NCI-H1417 (cell line): ENCODE data around the gene CIRBP.
A peak's percentile ranks its signal among the peaks of the same experiment; 100 is the strongest.

Experiments used
- DNase-seq, 3 experiments: peaks; one replicate each; lab custom pipeline; 2025; lab: John Stamatoyannopoulos, UW

CIRBP gene

DNA sequence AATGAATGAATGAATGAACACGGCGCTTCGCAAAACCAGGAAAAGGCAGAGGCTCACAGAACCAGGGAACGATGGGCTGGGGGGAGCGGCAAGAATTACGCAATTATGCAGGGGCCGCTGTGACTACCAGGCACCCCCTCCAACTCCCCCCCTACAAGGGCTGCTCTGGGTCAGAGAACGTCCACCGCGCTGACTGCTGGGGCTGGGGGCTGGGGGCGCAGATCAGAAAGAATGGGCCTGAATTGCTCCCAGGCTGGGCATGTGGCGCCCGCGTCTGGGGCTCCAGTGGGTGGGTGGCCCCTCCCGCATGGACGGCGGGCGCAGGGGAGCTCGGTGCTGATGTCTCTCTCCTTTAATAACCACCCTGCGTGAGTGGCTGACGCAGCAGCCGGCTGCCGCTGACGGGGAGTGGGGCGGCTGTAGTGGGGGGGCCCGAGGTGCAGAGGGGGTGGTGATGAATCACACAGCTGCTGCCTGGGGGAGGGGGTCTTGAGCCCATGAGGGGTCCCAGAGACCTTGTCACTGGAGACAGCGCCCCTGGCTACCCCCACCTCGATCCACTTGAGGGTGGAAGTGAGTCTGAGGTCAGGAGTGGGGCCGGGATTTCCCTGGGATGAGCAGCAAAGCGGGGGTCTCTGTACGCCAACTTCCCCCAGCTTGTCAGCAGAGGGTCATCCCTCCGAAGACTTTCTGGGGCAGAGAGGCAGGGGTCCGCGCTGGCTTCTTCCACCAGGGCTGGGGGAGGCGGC, 1.5 kb upstream of the CIRBP start:
- peak in 2 of 3 experiments; percentile 72 to 75 for DNase-seq

DNA sequence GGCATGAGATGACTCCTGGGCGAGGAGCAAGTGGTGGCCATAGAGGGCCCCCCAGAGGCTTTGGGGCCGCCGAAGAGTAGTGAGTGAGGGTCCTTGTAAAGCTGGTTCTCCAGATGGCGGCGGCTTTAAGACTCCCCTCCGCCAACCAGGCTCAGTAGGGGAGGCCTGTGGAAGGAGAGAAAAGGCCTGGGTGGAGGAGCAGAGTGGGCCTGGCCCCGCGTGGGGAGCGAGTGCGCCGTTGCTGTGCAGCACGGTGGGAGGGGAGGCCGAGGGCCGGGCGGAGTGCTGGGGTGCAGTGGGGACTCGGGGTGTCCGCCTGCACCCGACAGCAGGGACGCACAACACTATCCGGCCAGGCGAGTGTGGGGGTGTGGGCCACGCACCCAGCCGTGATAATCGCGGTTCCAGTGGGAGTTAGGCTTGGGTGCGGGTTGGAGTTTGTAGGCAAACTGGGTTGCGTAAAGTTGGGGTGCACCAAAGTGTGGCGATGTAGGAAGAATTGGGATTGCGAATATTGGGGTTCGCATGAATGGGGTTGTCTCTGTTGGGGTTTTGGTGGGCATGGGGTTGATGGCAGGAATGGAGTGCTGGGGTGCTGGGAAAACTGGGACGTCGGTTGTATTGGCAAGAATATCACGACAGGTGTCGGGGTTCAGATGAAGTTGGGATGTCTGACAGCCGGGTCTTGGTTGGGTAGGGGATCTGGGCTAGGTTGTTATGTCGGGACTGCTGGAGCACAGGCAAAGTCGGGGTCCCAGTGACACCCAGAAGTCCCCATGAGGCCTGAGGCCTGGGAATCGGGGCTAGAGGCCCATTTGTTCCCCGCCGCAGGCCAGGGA, 687 bp upstream of the CIRBP start:
- no peak for DNase-seq

DNA sequence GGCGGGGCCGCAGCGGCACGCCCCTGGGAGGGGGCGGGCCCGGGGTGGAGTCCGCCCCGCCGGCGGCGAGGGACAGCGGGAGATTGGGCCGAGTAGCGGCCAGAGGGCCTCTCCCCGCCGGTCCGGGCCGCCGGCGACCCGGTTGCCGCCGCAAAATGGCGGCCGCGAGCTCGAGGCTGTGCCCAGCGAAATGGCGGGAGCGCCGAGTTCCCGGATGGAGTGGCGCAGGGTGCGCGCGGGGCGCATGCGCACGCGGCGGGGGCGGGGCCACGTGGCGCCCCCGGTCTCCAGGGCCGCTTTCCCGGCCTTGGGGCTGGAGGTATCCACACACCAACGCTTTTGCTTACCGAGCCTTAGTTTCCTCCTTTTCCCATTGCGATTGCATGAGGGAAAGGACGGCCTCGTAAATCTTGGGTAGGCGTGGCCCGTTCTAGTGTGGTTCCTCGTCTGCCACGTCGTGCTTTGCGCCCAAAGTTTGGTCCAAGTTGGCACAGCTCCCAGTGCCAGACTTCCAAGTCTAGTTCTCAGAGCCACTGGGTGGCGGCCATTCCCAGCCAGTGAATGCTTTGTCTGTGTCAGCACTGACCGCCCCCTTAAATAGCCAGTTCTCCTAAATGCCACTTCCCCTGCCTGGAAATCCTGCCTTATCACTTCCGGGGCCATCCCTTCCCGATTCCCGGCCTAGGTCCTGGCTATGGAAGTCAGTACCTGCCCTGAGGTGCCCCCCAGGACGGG, 513 bp downstream of the CIRBP start:
- peak; percentile 90 to 94 (median 93) for DNase-seq

DNA sequence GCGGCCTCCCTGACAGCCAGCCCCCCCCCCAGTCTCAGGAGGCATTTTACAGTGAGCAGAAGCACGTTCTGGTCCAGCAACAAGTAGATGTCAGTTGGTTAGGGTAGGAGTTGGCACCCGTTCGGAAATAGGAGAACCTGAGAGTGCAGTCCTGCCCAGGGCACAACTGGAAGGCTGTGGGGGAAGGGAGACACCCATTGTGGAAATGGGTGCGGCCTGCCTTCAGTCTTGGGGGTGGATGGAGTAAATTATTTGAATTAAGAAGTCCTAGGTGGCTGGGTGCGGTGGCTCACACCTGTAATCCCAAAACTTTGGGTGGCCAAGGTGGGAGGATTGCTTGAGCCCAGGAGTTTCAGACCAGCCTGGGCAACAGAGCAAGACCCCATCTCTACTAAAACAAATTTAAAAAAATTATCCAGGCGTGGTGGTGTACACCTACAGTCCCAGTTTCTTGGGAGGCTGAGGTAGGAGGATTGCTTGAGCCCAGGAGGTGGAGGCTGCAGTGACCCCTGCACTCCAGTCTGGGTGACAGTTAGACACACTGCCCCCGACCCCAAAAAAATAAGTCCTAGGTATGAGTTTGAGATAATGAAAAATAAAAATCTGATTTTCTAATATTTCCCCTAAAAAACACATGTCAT, 1.2 kb downstream of the CIRBP start:
- no peak for DNase-seq

DNA sequence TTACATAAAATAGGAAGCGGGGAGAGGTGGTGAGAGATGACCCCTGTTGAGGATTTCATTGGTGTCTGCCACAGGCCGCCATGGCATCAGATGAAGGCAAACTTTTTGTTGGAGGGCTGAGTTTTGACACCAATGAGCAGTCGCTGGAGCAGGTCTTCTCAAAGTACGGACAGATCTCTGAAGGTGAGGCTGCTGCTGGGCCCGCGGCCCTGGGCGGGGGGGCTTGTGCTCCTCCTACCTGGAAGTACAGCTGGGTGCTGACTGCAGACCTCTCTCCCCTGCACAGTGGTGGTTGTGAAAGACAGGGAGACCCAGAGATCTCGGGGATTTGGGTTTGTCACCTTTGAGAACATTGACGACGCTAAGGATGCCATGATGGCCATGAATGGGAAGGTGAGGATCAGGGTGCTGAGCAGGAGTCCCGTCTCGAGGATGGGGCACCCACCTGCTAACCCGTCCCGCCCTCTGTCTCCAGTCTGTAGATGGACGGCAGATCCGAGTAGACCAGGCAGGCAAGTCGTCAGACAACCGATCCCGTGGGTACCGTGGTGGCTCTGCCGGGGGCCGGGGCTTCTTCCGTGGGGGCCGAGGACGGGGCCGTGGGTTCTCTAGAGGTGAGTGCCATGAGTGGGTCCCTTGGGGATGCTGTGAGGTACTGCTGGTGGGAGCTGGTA, 1.9 kb downstream of the CIRBP start:
- no peak for DNase-seq

DNA sequence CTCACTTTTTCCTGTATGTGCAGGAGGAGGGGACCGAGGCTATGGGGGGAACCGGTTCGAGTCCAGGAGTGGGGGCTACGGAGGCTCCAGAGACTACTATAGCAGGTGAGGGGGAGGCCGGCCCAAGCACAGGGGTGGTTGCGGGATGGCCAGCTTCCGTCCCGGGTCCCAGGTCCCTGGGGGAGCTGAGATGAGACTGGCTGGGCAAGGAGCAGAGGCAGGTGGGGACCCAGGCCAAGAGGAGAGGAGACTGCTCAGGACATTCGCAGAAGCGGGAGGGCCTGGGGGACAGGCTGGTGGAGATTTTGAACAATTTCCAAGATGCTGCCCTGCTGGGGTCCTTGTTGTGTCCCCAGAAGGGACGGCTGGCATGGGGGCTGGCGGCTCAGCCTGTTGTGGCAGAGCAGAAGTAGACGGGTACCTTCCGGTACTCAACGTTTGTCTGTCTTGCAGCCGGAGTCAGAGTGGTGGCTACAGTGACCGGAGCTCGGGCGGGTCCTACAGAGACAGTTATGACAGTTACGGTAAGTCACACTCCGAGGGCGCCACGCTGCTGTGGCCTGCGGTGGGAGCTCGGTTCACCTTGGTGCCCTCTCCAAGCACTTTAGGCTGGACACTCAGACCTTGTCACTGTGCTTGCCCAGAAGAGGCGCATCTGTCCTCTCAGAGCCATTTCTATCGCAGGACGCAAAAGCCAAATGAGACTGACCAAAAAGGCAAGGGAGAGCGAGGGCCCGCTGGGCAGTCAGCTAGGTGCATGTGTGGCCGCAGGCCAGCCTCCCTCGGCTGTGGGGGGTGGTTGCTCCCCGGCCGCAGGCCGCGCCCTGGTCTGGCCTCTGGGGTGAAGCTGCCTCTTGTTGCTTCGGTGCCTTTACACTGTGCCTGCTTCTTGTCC, 2.6 kb downstream of the CIRBP start:
- no peak for DNase-seq

DNA sequence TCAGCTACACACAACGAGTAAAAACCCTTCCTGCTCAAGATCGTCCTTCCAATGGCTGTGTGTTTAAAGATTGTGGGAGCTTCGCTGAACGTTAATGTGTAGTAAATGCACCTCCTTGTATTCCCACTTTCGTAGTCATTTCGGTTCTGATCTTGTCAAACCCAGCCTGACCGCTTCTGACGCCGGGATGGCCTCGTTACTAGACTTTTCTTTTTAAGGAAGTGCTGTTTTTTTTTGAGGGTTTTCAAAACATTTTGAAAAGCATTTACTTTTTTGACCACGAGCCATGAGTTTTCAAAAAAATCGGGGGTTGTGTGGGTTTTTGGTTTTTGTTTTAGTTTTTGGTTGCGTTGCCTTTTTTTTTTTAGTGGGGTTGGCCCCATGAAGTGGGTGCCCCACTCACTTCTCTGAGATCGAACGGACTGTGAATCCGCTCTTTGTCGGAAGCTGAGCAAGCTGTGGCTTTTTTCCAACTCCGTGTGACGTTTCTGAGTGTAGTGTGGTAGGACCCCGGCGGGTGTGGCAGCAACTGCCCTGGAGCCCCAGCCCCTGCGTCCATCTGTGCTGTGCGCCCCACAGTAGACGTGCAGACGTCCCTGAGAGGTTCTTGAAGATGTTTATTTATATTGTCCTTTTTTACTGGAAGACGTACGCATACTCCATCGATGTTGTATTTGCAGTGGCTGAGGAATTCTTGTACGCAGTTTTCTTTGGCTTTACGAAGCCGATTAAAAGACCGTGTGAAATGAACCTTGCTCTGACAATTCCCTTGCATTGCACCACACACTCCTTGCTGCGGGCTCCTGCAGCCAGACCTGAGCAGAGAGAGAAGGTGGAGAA, 3.5 kb downstream of the CIRBP start:
- no peak for DNase-seq

DNA sequence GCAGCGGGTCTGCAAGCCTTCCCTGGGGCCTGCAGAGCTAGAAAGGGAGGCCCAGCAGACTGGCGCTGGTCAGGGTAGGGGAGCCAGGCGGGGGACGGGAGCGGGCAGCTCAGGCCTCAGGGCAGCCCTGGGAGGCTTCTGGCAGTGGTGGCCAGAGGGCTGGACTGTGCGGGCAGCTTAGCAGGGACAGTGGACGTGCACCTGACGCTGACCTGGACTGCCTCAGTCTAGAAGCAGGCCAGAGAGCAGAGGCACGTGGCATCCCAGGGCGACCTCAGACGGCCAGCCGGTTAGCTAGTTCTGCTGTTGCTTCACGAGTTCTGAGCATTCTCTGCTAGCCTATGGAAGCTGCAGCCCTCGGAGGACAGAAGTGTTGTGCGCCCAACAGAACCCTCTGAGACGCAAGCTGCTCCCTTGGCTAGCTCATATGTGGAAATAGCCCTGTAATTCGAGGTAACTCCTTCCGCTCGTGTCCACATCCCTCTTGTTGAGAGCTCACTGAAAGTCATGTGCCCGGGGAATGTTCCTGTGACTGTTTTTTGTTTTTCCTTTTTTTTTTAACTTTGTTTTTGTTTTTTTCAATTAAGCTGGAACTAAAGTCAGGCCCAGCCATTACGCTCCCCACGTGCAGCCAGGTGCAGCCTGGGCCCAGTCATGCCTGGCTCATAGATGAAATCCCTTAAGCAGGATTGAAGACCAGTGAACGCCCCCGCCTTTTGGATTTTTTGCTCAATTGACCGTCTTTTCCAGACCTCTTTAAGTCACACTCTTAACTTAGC, 4.3 kb downstream of the CIRBP start:
- no peak for DNase-seq

DNA sequence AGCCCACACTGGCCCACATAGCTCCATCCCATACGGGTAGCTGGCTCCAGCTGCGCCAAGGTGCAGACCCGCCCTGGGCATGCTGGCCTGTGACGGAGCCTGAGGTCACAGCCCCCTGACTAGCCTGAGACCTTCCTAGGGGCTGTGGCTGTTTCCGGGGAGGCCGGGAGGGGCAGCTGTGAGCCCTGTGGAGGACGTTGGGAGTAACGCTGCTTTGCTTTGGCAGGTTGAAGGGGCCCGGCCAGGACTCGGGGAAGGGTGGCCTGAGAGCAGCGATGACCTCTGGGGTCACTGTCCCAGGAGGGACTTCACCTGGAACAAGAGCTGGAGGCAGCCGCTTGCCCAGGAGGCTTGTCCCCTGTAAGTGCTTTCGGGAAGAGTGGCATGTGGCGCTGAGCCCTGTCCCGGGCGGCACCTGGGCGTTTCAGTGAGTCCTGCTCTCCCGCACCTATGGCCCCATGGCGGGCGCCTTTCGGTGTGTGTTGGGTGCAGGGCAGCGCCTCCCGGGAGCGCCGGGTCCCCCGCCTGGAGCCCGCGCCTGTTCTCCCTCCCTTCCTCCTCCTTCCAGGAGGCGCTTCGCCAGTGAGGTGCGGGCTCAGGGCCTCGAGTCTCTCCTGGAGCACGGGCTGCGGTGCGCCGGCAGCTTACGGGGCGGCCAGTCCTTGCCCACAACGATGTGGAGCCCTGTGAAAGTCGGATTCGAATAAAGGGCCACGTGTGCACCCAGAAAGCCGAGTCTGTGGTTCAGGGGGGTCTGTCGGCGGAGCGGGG, 5.1 kb downstream of the CIRBP start:
- no peak for DNase-seq

DNA sequence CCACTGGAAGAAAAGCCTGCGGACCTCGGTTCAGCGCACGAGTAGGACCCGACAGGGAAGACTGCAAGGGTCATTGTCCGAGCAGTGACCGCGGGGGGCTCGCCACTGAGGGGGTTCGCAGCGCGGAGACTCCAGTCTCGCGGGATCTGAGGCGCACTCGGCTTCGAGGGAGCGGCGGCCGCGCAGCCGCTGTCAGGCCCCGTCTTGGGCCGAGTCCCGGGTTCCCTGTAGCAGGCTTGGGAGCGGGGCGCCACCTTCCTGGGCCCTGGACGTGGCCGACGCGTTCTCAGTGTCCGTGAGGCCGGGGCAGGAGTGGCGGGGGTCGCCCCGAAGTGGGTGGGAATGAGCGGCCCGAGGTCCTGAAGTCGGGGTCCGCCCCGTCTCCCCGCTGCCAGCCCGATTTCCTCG, 5.7 kb downstream of the CIRBP start:
- no peak for DNase-seq

DNA sequence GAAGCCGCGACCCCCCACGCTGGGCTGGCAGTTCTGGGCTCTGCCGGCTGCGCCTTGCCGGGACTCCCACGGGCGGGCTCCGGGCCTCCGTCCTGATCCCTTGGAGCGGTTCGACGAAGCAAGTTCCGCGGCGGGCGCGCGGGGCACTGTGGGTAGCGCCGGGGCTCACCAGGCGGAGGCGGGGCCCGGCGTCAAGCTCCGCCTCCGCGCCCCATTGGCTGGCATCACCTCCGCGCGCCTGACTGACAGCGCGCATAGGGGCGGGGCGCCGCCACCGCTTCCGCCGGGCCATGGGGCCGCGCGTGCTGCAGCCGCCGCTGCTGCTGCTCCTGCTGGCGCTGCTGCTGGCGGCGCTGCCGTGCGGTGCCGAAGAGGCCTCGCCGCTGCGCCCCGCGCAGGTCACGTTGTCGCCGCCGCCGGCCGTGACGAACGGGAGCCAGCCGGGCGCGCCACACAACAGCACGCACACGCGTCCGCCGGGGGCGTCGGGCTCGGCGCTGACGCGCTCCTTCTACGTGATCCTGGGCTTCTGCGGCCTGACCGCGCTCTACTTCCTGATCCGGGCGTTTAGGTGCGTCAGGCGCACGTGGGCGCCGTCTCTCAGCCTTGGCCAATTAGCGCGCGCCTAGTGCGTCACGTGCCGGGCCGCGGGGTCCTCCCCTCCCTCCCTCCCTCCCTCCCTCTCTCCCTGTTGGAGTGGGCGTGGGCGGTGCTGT, 6.3 kb downstream of the CIRBP start, which contains the start of gene FAM174C:
Gene FAM174C (plus strand): TSS at position 271 of the 716 bp plus-strand sequence. CDS start 20 bp downstream, at position 291.
- peak; percentile 97 to 98 (median 98) for DNase-seq

DNA sequence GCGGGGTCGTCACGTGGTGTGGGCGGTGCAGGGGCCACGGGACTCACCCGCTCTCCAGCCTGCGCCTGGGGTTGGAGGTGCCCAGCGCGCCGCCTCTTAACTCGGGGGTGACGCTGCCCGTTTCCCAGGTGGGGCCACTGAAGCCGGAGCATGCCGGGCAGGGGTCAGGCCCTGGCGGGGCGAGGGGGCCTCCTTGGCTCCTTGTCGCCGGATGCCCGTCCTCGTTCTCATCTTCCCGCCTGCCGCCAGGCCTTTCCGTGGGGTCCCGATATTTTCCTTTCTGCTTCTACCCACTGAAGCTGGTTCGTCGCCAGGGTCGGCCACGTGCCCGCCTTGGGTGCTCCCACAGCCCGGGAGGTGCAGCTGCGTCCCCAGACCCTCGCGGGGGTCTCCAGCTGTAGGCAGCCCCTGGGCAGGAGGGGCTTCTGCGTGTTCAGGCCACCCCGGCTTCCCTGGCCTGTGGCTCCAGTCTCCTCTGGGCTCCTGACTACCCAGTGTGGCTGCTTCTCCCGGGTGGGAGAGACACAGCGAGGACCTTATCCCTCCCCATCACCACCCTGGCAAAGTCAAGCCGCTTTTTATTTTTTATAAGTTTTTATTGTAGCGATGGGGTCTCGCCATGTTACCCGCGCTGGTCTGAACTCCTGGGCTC, 7.0 kb downstream of the CIRBP start:
- no peak for DNase-seq

DNA sequence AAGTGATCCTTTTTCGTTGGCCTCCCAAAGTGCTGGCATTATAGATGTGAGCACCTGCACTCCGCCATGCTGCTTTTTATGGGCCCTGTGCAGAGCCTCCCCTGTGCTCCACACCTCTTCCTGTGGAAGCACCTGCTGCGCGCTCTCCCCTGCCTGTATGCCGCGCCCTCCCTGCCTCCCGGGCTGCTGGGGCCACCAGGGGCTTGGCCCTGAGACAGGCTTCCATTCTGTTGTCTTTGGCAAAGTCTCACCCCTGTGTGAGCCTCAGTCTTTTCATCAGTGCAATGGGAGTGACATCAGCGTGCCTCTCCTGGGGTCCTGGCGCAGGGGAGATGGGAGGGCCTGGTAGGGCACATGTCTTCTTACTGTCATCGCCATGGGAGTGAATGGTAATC, 7.5 kb downstream of the CIRBP start:
- peak; percentile 25 to 67 (median 55) for DNase-seq

DNA sequence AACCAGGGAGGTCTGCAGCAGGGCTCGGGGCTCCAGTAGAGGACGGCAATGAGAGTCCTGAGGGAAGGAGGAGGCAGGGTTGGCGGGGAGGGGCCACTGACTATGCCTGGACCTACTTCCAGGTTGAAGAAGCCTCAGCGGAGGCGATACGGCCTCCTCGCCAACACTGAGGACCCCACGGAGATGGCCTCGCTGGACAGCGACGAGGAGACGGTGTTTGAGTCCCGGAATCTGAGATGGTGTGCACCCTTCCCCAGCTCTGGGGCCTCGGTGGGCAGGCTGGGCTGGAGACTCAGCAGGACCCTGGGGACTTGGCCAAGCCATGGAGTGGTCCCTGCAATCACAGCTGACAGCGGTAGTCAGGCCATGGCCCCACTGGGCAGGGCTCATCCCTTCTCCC, 7.9 kb downstream of the CIRBP start:
- DNase-seq = no peak

DNA sequence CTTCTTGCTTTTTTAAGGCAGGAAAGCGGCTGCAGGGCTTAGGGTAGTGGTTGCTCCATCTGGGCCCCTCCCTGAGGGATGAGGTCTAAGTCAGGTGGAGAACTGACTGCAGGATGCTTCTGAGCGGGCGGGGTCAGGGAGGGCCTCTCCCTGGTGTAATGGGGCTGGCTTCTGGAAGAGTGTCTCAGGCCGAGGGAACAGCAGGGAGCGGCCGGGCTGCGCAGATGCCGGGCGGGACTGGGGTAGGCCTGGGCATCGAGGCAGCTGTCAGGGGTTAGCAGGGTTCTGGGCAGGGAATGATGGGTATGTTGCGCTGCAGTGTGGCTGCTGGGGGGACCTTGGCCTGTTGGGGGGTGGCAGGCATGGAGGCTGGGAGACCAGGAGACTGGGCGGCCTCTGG, 8.9 kb downstream of the CIRBP start:
- no peak for DNase-seq
